HepG2 (cell line): ENCODE data around the gene FAM110D. TPM values are rescaled to one million over a fixed set of nuclear protein-coding genes. Genes with fewer than 3 reads are reported as not detected.

Experiments
- ATAC-seq: fragments of 200-7000 bp; cut with Tn5 transposase; 3 replicates; pipeline ENCODE4 v1.9.1; 2020; ENCODE audit warnings: mild to moderate bottlenecking, moderate library complexity
- BruUV-seq: library from RNA; stranded (reverse); fragments of 400-500 nt; replicated peaks from 2 replicates; lab custom pipeline; 2021; lab: Mats Ljungman, UMichigan
- CTCF ChIA-PET: fragments of 300-600 bp; formaldehyde crosslinking; extraction: SDS; loops from one replicate; lab custom pipeline; 2021; ENCODE audit warnings: low total read pairs, inconsistent platforms, low intra/inter-chr PET ratio; lab: Yijun Ruan, JAX
- POLR2A ChIA-PET: fragments of 350-600 bp; sonication (Branson Sonifier 250); formaldehyde crosslinking; loops from one replicate; lab custom pipeline; 2020; ENCODE audit warnings: antibody characterized with exemption, inconsistent platforms; lab: Yijun Ruan, JAX
- DNase-seq: peaks from one replicate; pipeline ENCODE4 v3.0.0-alpha.2; 2015; ENCODE audit warnings: low spot score
- FAIRE-seq: peaks from 3 replicates; lab custom pipeline; 2011; peaks lifted over from hg19 to GRCh38; lab: Jason Lieb, UNC
- H2AFZ ChIP-seq: one replicate; pipeline ENCODE4 v1.6.1; 2011; ENCODE audit warnings: low read length, inconsistent platforms
- H3K27ac ChIP-seq: fragments of 300-600 bp; 3 replicates; pipeline ENCODE4 v1.8.0; 2011; ENCODE audit warnings: mixed run types, mild to moderate bottlenecking, mixed read lengths, low read length, inconsistent platforms; ENCODE audit not compliant: insufficient read depth; ENCODE audit errors: extremely low read length
- H3K27me3 ChIP-seq, 2 experiments: fragments of 200-600 bp in 1 of 2; 2 replicates in 1 of 2; 3 replicates in 1 of 2; pipeline versions ENCODE4 v1.6.0 to v1.8.0; 2011; ENCODE audit warnings: low read length in 2 of 2, mild to moderate bottlenecking in 2 of 2, moderate library complexity in 2 of 2, inconsistent platforms in 1 of 2; ENCODE audit not compliant: insufficient read depth in 2 of 2, control insufficient read depth in 1 of 2
- H3K36me3 ChIP-seq, 2 experiments: fragments of 200-600 bp in 1 of 2; replicated peaks in 1 of 2; 2 replicates in 1 of 2; 3 replicates in 1 of 2; pipeline versions ENCODE4 v1.5.1 to v1.8.0; 2011; ENCODE audit warnings: low read length in 2 of 2, inconsistent platforms in 1 of 2; ENCODE audit not compliant: insufficient read depth in 2 of 2, control insufficient read depth in 1 of 2
- H3K4me1 ChIP-seq: 2 replicates; pipeline ENCODE4 v1.5.1; 2012; ENCODE audit warnings: low read length, inconsistent platforms; ENCODE audit not compliant: insufficient read depth
- H3K4me2 ChIP-seq: 2 replicates; pipeline ENCODE4 v1.6.0; 2011; ENCODE audit warnings: low read depth, low read length, inconsistent platforms
- H3K4me3 ChIP-seq, 3 experiments: fragments of 200-600 bp in 1 of 3; sonication (generic), shearing (Covaris generic) in 1 of 3; replicated peaks in 1 of 3; 2 replicates each; pipeline ENCODE4 v1.5.1; 2011 to 2016; ENCODE audit warnings: low read length in 3 of 3, inconsistent platforms in 2 of 3, low read depth in 2 of 3, mild to moderate bottlenecking in 2 of 3, control low read depth in 1 of 3, mixed read lengths in 1 of 3; ENCODE audit not compliant: insufficient read depth in 1 of 3
- H3K79me2 ChIP-seq: one replicate; pipeline ENCODE4 v1.6.1; 2011; ENCODE audit warnings: low read length, inconsistent platforms; ENCODE audit not compliant: insufficient read depth
- H3K9ac ChIP-seq: 2 replicates; pipeline ENCODE4 v1.6.0; 2011; ENCODE audit warnings: mild to moderate bottlenecking, low read depth, low read length, inconsistent platforms; ENCODE audit not compliant: insufficient read depth
- H3K9me3 ChIP-seq: 2 replicates; pipeline ENCODE4 v1.5.1; 2012; ENCODE audit warnings: mild to moderate bottlenecking, low read length
- H4K20me1 ChIP-seq: 2 replicates; pipeline ENCODE4 v1.6.0; 2011; ENCODE audit warnings: inconsistent platforms, mild to moderate bottlenecking, low read length, moderate library complexity; ENCODE audit not compliant: insufficient read depth
- BRCA1 ChIP-seq: sonication (generic); formaldehyde crosslinking; IDR thresholded peaks from 2 replicates; pipeline ENCODE4 v1.4.0; 2020; ENCODE audit warnings: missing genetic modification reagents
- DNMT1 ChIP-seq: sonication (generic); formaldehyde crosslinking; IDR thresholded peaks from 2 replicates; pipeline ENCODE4 v1.5.1; 2020; ENCODE audit warnings: mild to moderate bottlenecking, missing genetic modification reagents
- HNF1B ChIP-seq: sonication (generic); formaldehyde crosslinking; IDR thresholded peaks from 2 replicates; pipeline ENCODE4 v1.5.1; 2020; ENCODE audit warnings: mild to moderate bottlenecking, moderate library complexity, missing genetic modification reagents
- NCOA1 ChIP-seq: sonication (generic); formaldehyde crosslinking; IDR thresholded peaks from 2 replicates; pipeline ENCODE4 v1.9.0; 2021; ENCODE audit warnings: missing genetic modification reagents
- SPEN ChIP-seq: sonication (generic); formaldehyde crosslinking; IDR thresholded peaks from 2 replicates; pipeline ENCODE4 v1.5.1; 2020; ENCODE audit warnings: low read depth, mild to moderate bottlenecking, missing genetic modification reagents
- TBX2 ChIP-seq: sonication (generic); formaldehyde crosslinking; IDR thresholded peaks from 2 replicates; pipeline ENCODE4 v1.5.0; 2020; ENCODE audit warnings: missing genetic modification reagents, mild to moderate bottlenecking, borderline replicate concordance
- TCF12 ChIP-seq, 2 experiments: fragments of 450-650 bp in 1 of 2; sonication (generic) in 1 of 2; formaldehyde crosslinking in 1 of 2; IDR thresholded peaks; 2 replicates each; pipeline versions ENCODE4 v1.6.1 to v1.8.0; 2017 to 2022; ENCODE audit warnings: antibody characterized with exemption in 1 of 2, mild to moderate bottlenecking in 1 of 2, missing genetic modification reagents in 1 of 2, moderate library complexity in 1 of 2
- ZBTB34 ChIP-seq: sonication (generic); formaldehyde crosslinking; IDR thresholded peaks from 2 replicates; pipeline ENCODE4 v1.8.0; 2022; ENCODE audit warnings: mild to moderate bottlenecking, missing genetic modification reagents
- ZNF3 ChIP-seq: IDR thresholded peaks from 2 replicates; pipeline ENCODE4 v1.7.0; 2017; ENCODE audit warnings: inconsistent platforms
- ZNF543 ChIP-seq: sonication (generic); formaldehyde crosslinking; IDR thresholded peaks from 2 replicates; pipeline ENCODE4 v1.4.0; 2020; ENCODE audit warnings: mild to moderate bottlenecking, missing genetic modification reagents
- ZNF770 ChIP-seq: sonication (generic); formaldehyde crosslinking; IDR thresholded peaks from 2 replicates; pipeline ENCODE4 v1.5.0; 2020; ENCODE audit warnings: mild to moderate bottlenecking, missing genetic modification reagents
- ZNF879 ChIP-seq: sonication (generic); formaldehyde crosslinking; IDR thresholded peaks from 2 replicates; pipeline ENCODE4 v1.8.1; 2023; ENCODE audit warnings: missing genetic modification reagents
- WGBS: methylation state at CpG from one replicate; pipeline ENCODE4 v1.1.6; 2017; ENCODE audit warnings: low lambda C conversion rate; 5-methylcytosine and 5-hydroxymethylcytosine counted together
- in situ Hi-C: cut with HindIII; loops from 2 replicates; pipeline ENCODE4 v1.10.0; 2017; ENCODE audit warnings: low pct_unique_long_range_greater_than_20kb; ENCODE audit not compliant: extremely low pct_ligation_motif_present
- intact Hi-C: fragments of 100-400 bp; cut with micrococcal nuclease; formaldehyde crosslinking; loops from one replicate; pipeline ENCODE4 v1.10.0; 2022; ENCODE audit not compliant: unreplicated experiment
- polyA plus RNA-seq, 8 experiments: library from polyadenylated mRNA; depleted of rRNA in 3 of 8; stranded (reverse) in 7 of 8; unstranded in 1 of 8; fragments of >200 nt; fragmentation: Illumina TruSeq in 4 of 8; extraction: Trizol in 4 of 8; gene quantifications; 2 replicates each; pipeline versions ENCODE4 v1.2.1 to v1.2.3, GENCODE V29; 2011 to 2016; ENCODE audit warnings: low read depth in 4 of 8, missing spikeins in 1 of 8, mixed read lengths in 1 of 8; ENCODE audit not compliant: insufficient read depth in 1 of 8
- total RNA-seq, 5 experiments: library from RNA; depleted of rRNA; stranded (reverse); fragments of >200 nt; fragmentation: Illumina TruSeq; extraction: Trizol; gene quantifications; 2 replicates each; pipeline ENCODE4 v1.2.3, GENCODE V29; 2016; ENCODE audit warnings: low read depth in 1 of 5
- TF ChIP-seq, protein P1 (sequence below): IDR thresholded peaks from 2 replicates; pipeline ENCODE4 v1.6.1; 2012; ENCODE audit warnings: low read length, improper control_type of control experiment
- TF ChIP-seq, protein P2 (sequence below): sonication (generic); formaldehyde crosslinking; IDR thresholded peaks from 2 replicates; pipeline ENCODE4 v1.4.0; 2020; ENCODE audit warnings: missing genetic modification reagents
- TF ChIP-seq, protein P3 (sequence below): sonication (generic); formaldehyde crosslinking; IDR thresholded peaks from 2 replicates; pipeline ENCODE4 v1.5.0; 2020; ENCODE audit warnings: mild to moderate bottlenecking, missing genetic modification reagents

FAM110D gene
- total and polyA plus RNA-seq, 2 of the 13 experiments (the other 11 are each of a cell fraction or from before 2014, with no cell fraction given): not detected

- 22% methylated on average over 3 of the region's 3 CpGs for WGBS
- Histone ChIP-seq H2AFZ (no peak overlapping the region), H3K4me1 (no peaks in the 10 kb centered on the region), H4K20me1 (no peaks in the 10 kb centered on the region), H3K9ac (no peak overlapping the region), H3K36me3 (0 out of 5 replicates have a peak, but pooled peaks cover 0 to 2% of the 10 kb centered on the region in 2 experiments), H3K27me3 (peaks cover 0 to 11% of the 10 kb centered on the region in 2 experiments; a peak in 2 of 5 replicates), H3K4me2 (no peak overlapping the region), H3K27ac (no peak overlapping the region), H3K4me3 (no peak overlapping the region), H3K9me3 (no peaks in the 10 kb centered on the region), H3K79me2 (no peaks in the 10 kb centered on the region)
- ChIA-PET POLR2A (no interaction called here), CTCF (no interaction called here)
- in situ Hi-C loops (no loop called here), intact Hi-C loops (no loop called here)
- no peak for FAIRE-seq
- ATAC-seq: no peak
- no TSS peak for BruUV-seq
- DNase-seq: no peak
- TF ChIP-seq ZNF879 (CRISPR knock-in tag) (no peak), HNF1B (CRISPR knock-in tag) (no peak), ZBTB34 (CRISPR knock-in tag) (no peak), TCF12 (IDR thresholded peaks at IDR 0.05) (no peak), TCF12 (CRISPR knock-in tag; IDR thresholded peaks at IDR 0.05) (no peak), ZNF3 (CRISPR knock-in tag) (no peak), ZNF770 (CRISPR knock-in tag) (no peak), SPEN (no peak), ZNF543 (CRISPR knock-in tag) (no peak), TBX2 (CRISPR knock-in tag) (no peak), DNMT1 (no peak), NCOA1 (no peak), BRCA1 (CRISPR knock-in tag) (no peak)
- TF ChIP-seq, protein P1, sequence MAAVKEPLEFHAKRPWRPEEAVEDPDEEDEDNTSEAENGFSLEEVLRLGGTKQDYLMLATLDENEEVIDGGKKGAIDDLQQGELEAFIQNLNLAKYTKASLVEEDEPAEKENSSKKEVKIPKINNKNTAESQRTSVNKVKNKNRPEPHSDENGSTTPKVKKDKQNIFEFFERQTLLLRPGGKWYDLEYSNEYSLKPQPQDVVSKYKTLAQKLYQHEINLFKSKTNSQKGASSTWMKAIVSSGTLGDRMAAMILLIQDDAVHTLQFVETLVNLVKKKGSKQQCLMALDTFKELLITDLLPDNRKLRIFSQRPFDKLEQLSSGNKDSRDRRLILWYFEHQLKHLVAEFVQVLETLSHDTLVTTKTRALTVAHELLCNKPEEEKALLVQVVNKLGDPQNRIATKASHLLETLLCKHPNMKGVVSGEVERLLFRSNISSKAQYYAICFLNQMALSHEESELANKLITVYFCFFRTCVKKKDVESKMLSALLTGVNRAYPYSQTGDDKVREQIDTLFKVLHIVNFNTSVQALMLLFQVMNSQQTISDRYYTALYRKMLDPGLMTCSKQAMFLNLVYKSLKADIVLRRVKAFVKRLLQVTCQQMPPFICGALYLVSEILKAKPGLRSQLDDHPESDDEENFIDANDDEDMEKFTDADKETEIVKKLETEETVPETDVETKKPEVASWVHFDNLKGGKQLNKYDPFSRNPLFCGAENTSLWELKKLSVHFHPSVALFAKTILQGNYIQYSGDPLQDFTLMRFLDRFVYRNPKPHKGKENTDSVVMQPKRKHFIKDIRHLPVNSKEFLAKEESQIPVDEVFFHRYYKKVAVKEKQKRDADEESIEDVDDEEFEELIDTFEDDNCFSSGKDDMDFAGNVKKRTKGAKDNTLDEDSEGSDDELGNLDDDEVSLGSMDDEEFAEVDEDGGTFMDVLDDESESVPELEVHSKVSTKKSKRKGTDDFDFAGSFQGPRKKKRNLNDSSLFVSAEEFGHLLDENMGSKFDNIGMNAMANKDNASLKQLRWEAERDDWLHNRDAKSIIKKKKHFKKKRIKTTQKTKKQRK: no peak
- TF ChIP-seq, protein P2, sequence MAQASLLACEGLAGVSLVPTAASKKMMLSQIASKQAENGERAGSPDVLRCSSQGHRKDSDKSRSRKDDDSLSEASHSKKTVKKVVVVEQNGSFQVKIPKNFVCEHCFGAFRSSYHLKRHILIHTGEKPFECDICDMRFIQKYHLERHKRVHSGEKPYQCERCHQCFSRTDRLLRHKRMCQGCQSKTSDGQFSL (CRISPR knock-in tag): no peak
- TF ChIP-seq, protein P3, sequence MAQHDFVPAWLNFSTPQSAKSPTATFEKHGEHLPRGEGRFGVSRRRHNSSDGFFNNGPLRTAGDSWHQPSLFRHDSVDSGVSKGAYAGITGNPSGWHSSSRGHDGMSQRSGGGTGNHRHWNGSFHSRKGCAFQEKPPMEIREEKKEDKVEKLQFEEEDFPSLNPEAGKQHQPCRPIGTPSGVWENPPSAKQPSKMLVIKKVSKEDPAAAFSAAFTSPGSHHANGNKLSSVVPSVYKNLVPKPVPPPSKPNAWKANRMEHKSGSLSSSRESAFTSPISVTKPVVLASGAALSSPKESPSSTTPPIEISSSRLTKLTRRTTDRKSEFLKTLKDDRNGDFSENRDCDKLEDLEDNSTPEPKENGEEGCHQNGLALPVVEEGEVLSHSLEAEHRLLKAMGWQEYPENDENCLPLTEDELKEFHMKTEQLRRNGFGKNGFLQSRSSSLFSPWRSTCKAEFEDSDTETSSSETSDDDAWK (CRISPR knock-in tag): no peak
Observed at GRCh38 chr1:26191739-26192138, 32.9 kb downstream of the FAM110D start.
